ENCODE data around the gene GPR18. TPM values are rescaled to one million over a fixed set of nuclear protein-coding genes. Genes with fewer than 3 reads are reported as not detected.

Gene GPR18
- total RNA-seq, 2 experiments from 2014 or later = 10.9 to 13.7 TPM

- no TSS peak for BruUV-seq (replicated peaks)
- H3K36me3 ChIP-seq (ENCODE audit: insufficient read depth, low read length) = no peaks in the 10 kb centered on the region; the same call in 1 of the 2 replicates
- H4K20me1 ChIP-seq (ENCODE audit: insufficient read depth, low read length) = no peaks in the 10 kb centered on the region
- H3K9me3 ChIP-seq (ENCODE audit: low read length) = no peaks in the 10 kb centered on the region
- POLR2A ChIA-PET = interaction anchor here (0.8 kb wide), 1 partner anchor 9 kb away, joined by 5 read pairs; no protein-coding TSS in a partner anchor
- H2AFZ ChIP-seq (ENCODE audit: low read length) = no peak within 1 kb of the TSS
- H3K27ac ChIP-seq (ENCODE audit: low read depth, low read length, poor library complexity, severe bottlenecking) = no peak within 1 kb of the TSS
- peak within 1 kb of the TSS; percentile 46; the same call in 1 of the 2 replicates for H3K4me2 ChIP-seq (ENCODE audit: low read length)
- H3K4me3 ChIP-seq (ENCODE audit: low read depth, low read length, poor library complexity, severe bottlenecking) = no peak within 1 kb of the TSS
- H3K4me1 ChIP-seq (ENCODE audit: insufficient read depth, low read length, poor library complexity, severe bottlenecking) = peaks cover 7% of the 10 kb centered on the region
- TF ChIP-seq EZH2phosphoT487 (IDR thresholded peaks at IDR 0.05; ENCODE audit: borderline replicate concordance, low read depth, low read length) (no peak), CTCF (conservative IDR thresholded peaks at IDR 0.05; ENCODE audit: low read length) (no peak)
- intact Hi-C loops (cut with micrococcal nuclease; ENCODE audit: unreplicated experiment) = no loop called here
- no peaks in the 10 kb centered on the region for H3K9me2 ChIP-seq (ENCODE audit: insufficient read depth, low read length)
- CTCF ChIA-PET (ENCODE audit: unreplicated experiment) = no interaction called here
- H3K79me2 ChIP-seq (ENCODE audit: insufficient read depth, low read depth, low read length) = no peaks in the 10 kb centered on the region
- no peak for DNase-seq (ENCODE audit: low spot score)
These were observed 49.1 kb upstream of the GPR18 start, which contains the start of gene GPR183 for GRCh38 chr13:99307247-99307646. TSS of gene GPR183 (minus strand) at chr13:99307399. CDS start at chr13:99296145, 11,254 bp downstream.

GRCh38 chr13:99305566-99305965 is 47.4 kb upstream of the GPR18 start:
- no TSS peak for BruUV-seq (replicated peaks)
- Histone ChIP-seq H3K79me2 (ENCODE audit: insufficient read depth, low read depth, low read length) (no peaks in the 10 kb centered on the region), H3K4me1 (ENCODE audit: insufficient read depth, low read length, poor library complexity, severe bottlenecking) (peaks cover 20% of the 10 kb centered on the region), H3K9me3 (ENCODE audit: low read length) (no peaks in the 10 kb centered on the region), H4K20me1 (ENCODE audit: insufficient read depth, low read length) (no peaks in the 10 kb centered on the region), H2AFZ (ENCODE audit: low read length) (no peak overlapping the region), H3K36me3 (ENCODE audit: insufficient read depth, low read length) (no peaks in the 10 kb centered on the region; the same call in 1 of the 2 replicates), H3K4me2 (ENCODE audit: low read length) (peak overlapping the region; percentile 63; the same call in 1 of the 2 replicates), H3K27ac (ENCODE audit: low read depth, low read length, poor library complexity, severe bottlenecking) (no peak overlapping the region), H3K4me3 (ENCODE audit: low read depth, low read length, poor library complexity, severe bottlenecking) (no peak overlapping the region), H3K9me2 (ENCODE audit: insufficient read depth, low read length) (no peaks in the 10 kb centered on the region)
- intact Hi-C loops (cut with micrococcal nuclease; ENCODE audit: unreplicated experiment) = no loop called here
- POLR2A ChIA-PET = no interaction called here
- no peak for DNase-seq (ENCODE audit: low spot score)
- no peak for TF ChIP-seq CTCF (conservative IDR thresholded peaks at IDR 0.05; ENCODE audit: low read length)
- TF ChIP-seq EZH2phosphoT487 (IDR thresholded peaks at IDR 0.05; ENCODE audit: borderline replicate concordance, low read depth, low read length) = no peak
- CTCF ChIA-PET (ENCODE audit: unreplicated experiment) = no interaction called here

- POLR2A ChIA-PET = no interaction called here
- no peak for DNase-seq (ENCODE audit: low spot score)
- H3K9me3 ChIP-seq (ENCODE audit: low read length) = no peaks in the 10 kb centered on the region
- no peaks in the 10 kb centered on the region for H4K20me1 ChIP-seq (ENCODE audit: insufficient read depth, low read length)
- H3K4me2 ChIP-seq (ENCODE audit: low read length) = peak overlapping the region; percentile 63; the same call in 1 of the 2 replicates
- TF ChIP-seq CTCF (conservative IDR thresholded peaks at IDR 0.05; ENCODE audit: low read length) (no peak), EZH2phosphoT487 (IDR thresholded peaks at IDR 0.05; ENCODE audit: borderline replicate concordance, low read depth, low read length) (no peak)
- no TSS peak for BruUV-seq (replicated peaks)
- H2AFZ ChIP-seq (ENCODE audit: low read length) = no peak overlapping the region
- intact Hi-C loops (cut with micrococcal nuclease; ENCODE audit: unreplicated experiment) = no loop called here
- H3K4me3 ChIP-seq (ENCODE audit: low read depth, low read length, poor library complexity, severe bottlenecking) = no peak overlapping the region
- CTCF ChIA-PET (ENCODE audit: unreplicated experiment) = no interaction called here
- no peaks in the 10 kb centered on the region; the same call in 1 of the 2 replicates for H3K36me3 ChIP-seq (ENCODE audit: insufficient read depth, low read length)
- H3K4me1 ChIP-seq (ENCODE audit: insufficient read depth, low read length, poor library complexity, severe bottlenecking) = peaks cover 20% of the 10 kb centered on the region
- no peaks in the 10 kb centered on the region for H3K79me2 ChIP-seq (ENCODE audit: insufficient read depth, low read depth, low read length)
- H3K27ac ChIP-seq (ENCODE audit: low read depth, low read length, poor library complexity, severe bottlenecking) = no peak overlapping the region
- no peaks in the 10 kb centered on the region for H3K9me2 ChIP-seq (ENCODE audit: insufficient read depth, low read length)
These were observed 47.0 kb upstream of the GPR18 start for GRCh38 chr13:99305158-99305557.

All from OCI-LY7 (cell line).